Measurements from ENCODE around the gene CREB3L4.

Gene CREB3L4

GRCh38 chr1:153957744-153958110, 10.0 kb upstream of the CREB3L4 start:
- no peak for TF ChIP-seq JUND (IDR thresholded peaks at IDR 0.05; ENCODE audit: low read depth)
- no peak for DNase-seq (ENCODE audit: low read depth in 1 of 2, low spot score in 1 of 2)

GRCh38 chr1:153958111-153958960, 9.4 kb upstream of the CREB3L4 start, which contains the start of gene CRTC2:
CRTC2 (minus strand) TSS chr1:153958612; CDS start chr1:153958497, 115 bp downstream.
- DNase-seq (ENCODE audit: low read depth in 1 of 2, low spot score in 1 of 2) = peak; percentile 98 to 99
- in situ Hi-C loops (cut with HindIII; ENCODE audit: low pct_unique_long_range_greater_than_20kb, low sequenced_read_pairs) = no loop called here
- no peak for TF ChIP-seq JUND (IDR thresholded peaks at IDR 0.05; ENCODE audit: low read depth)

More at GRCh38 chr1:153957744-153958110, 10.0 kb upstream of the CREB3L4 start:
- in situ Hi-C loops (cut with HindIII; ENCODE audit: low pct_unique_long_range_greater_than_20kb, low sequenced_read_pairs) = no loop called here

- TF ChIP-seq JUND (IDR thresholded peaks at IDR 0.05; ENCODE audit: low read depth) = no peak
- in situ Hi-C loops (cut with HindIII; ENCODE audit: low pct_unique_long_range_greater_than_20kb, low sequenced_read_pairs) = no loop called here
These were observed 8.8 kb upstream of the CREB3L4 start for GRCh38 chr1:153958961-153959260.

GRCh38 chr1:153959454-153959853, 8.2 kb upstream of the CREB3L4 start:
- DNase-seq (ENCODE audit: low read depth in 1 of 2, low spot score in 1 of 2) = no peak
- no peak for TF ChIP-seq JUND (IDR thresholded peaks at IDR 0.05; ENCODE audit: low read depth)
- in situ Hi-C loops (cut with HindIII; ENCODE audit: low pct_unique_long_range_greater_than_20kb, low sequenced_read_pairs) = no loop called here

More at GRCh38 chr1:153958961-153959260, 8.8 kb upstream of the CREB3L4 start:
- DNase-seq (ENCODE audit: low read depth in 1 of 2, low spot score in 1 of 2) = no peak

GRCh38 chr1:153960206-153960605, 7.5 kb upstream of the CREB3L4 start:
- in situ Hi-C loops (cut with HindIII; ENCODE audit: low pct_unique_long_range_greater_than_20kb, low sequenced_read_pairs) = no loop called here
- DNase-seq (ENCODE audit: low read depth in 1 of 2, low spot score in 1 of 2) = no peak
- TF ChIP-seq JUND (IDR thresholded peaks at IDR 0.05; ENCODE audit: low read depth) = no peak

- in situ Hi-C loops (cut with HindIII; ENCODE audit: low pct_unique_long_range_greater_than_20kb, low sequenced_read_pairs) = no loop called here
- no peak for DNase-seq (ENCODE audit: low read depth in 1 of 2, low spot score in 1 of 2)
- TF ChIP-seq JUND (IDR thresholded peaks at IDR 0.05; ENCODE audit: low read depth) = no peak
These were observed 6.3 kb upstream of the CREB3L4 start for GRCh38 chr1:153961421-153961820.

GRCh38 chr1:153962088-153963029, 5.3 kb upstream of the CREB3L4 start:
- in situ Hi-C loops (cut with HindIII; ENCODE audit: low pct_unique_long_range_greater_than_20kb, low sequenced_read_pairs) = no loop called here
- TF ChIP-seq JUND (IDR thresholded peaks at IDR 0.05; ENCODE audit: low read depth) = no peak
- peak in 1 of 2 experiments; percentile 60 for DNase-seq (ENCODE audit: low read depth in 1 of 2, low spot score in 1 of 2)

GRCh38 chr1:153963030-153963849, 4.5 kb upstream of the CREB3L4 start, which contains the start of gene SLC39A1:
SLC39A1 (minus strand) TSS chr1:153963537; CDS start chr1:153962715, 822 bp downstream.
- in situ Hi-C loops (cut with HindIII; ENCODE audit: low pct_unique_long_range_greater_than_20kb, low sequenced_read_pairs) = no loop called here
- no peak for TF ChIP-seq JUND (IDR thresholded peaks at IDR 0.05; ENCODE audit: low read depth)
- DNase-seq (ENCODE audit: low read depth in 1 of 2, low spot score in 1 of 2) = peak; percentile 88 to 99

- DNase-seq (ENCODE audit: low read depth in 1 of 2, low spot score in 1 of 2) = peak; percentile 55 to 98
- in situ Hi-C loops (cut with HindIII; ENCODE audit: low pct_unique_long_range_greater_than_20kb, low sequenced_read_pairs) = no loop called here
- peak; percentile 72; the same call in 1 of the 2 replicates for TF ChIP-seq JUND (IDR thresholded peaks at IDR 0.05; ENCODE audit: low read depth)
These were observed 3.8 kb upstream of the CREB3L4 start for GRCh38 chr1:153963850-153964331.

GRCh38 chr1:153968000-153968363, 280 bp downstream of the CREB3L4 start:
- in situ Hi-C loops (cut with HindIII; ENCODE audit: low pct_unique_long_range_greater_than_20kb, low sequenced_read_pairs) = no loop called here

GRCh38 chr1:153968408-153968807, 706 bp downstream of the CREB3L4 start:
- in situ Hi-C loops (cut with HindIII; ENCODE audit: low pct_unique_long_range_greater_than_20kb, low sequenced_read_pairs) = no loop called here
- no peak for TF ChIP-seq JUND (IDR thresholded peaks at IDR 0.05; ENCODE audit: low read depth)
- peak in 1 of 2 experiments; percentile 44 for DNase-seq (ENCODE audit: low read depth in 1 of 2, low spot score in 1 of 2)

More at GRCh38 chr1:153968000-153968363, 280 bp downstream of the CREB3L4 start:
- no peak for TF ChIP-seq JUND (IDR thresholded peaks at IDR 0.05; ENCODE audit: low read depth)
- DNase-seq (ENCODE audit: low read depth in 1 of 2, low spot score in 1 of 2) = peak; percentile 65 to 96

GRCh38 chr1:153968972-153969371, 1.3 kb downstream of the CREB3L4 start:
- in situ Hi-C loops (cut with HindIII; ENCODE audit: low pct_unique_long_range_greater_than_20kb, low sequenced_read_pairs) = no loop called here
- no peak for TF ChIP-seq JUND (IDR thresholded peaks at IDR 0.05; ENCODE audit: low read depth)
- DNase-seq (ENCODE audit: low read depth in 1 of 2, low spot score in 1 of 2) = no peak
